ENCODE results near the gene ELP4. TPM values are rescaled to one million over a fixed set of nuclear protein-coding genes. Genes with fewer than 3 reads are reported as not detected.

Gene ELP4
- total RNA-seq, 1 experiment from 2014 or later = 15.2 TPM

DNA sequence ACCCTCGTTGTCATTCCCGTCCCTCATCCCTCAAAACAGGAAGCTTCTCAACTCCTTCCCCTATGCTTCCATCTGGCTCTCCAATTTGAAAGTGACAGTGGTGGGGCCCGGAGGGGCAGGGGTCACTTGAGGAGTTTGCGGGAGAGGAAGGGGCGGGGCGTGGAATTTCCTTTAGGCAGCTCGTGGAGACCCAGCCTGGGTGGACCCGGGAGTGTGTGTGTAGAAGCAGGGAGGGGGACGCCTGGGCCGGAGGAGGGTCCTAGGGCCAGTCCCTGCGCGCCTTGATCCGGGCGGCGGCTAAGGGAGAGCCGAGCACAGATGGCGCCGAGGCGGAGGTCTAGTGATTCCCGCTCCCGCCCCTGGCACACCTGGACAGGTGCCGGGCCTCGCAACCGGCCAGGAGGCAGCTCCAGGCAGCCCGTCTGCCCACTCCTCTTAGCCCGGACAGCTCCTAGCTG is 309.3 kb downstream of the ELP4 start:
- H3K14ac ChIP-seq (ENCODE audit: insufficient read depth, low read length) = no peak overlapping the region
- no peak overlapping the region for H2BK5ac ChIP-seq (ENCODE audit: insufficient read length, low read length)
- no peak overlapping the region for H2BK120ac ChIP-seq (ENCODE audit: low read depth, low read length, poor library complexity, severe bottlenecking)
- no peak overlapping the region for H2AFZ ChIP-seq (ENCODE audit: low read length)
- H3K18ac ChIP-seq (ENCODE audit: insufficient read length, low read depth, low read length) = no peak overlapping the region
- H3K4me3 Mint-ChIP-seq = peak overlapping the region in 1 of 2 experiments; percentile 80; a peak in 2 of 5 replicates
- peaks cover 100% of the 10 kb centered on the region for H3K27me3 Mint-ChIP-seq (ENCODE audit: low read depth)
- peaks cover 40 to 71% of the 10 kb centered on the region in 2 experiments for H3K4me1 Mint-ChIP-seq
- no peak overlapping the region for H3T11ph ChIP-seq (ENCODE audit: low read length)
- WGBS (ENCODE audit: extremely low coverage, insufficient read length, low lambda C conversion rate) = no CpG with 5 or more reads among the region's 26 CpGs
- no peak overlapping the region for H2BK20ac ChIP-seq (ENCODE audit: low read depth, low read length, poor library complexity, severe bottlenecking)
- H3K4me2 ChIP-seq (ENCODE audit: insufficient read depth, insufficient read length, low read length) = peak overlapping the region; percentile 69
- peaks cover 89% of the 10 kb centered on the region for H3K27me3 ChIP-seq (ENCODE audit: insufficient read depth, low read length)
- no peaks in the 10 kb centered on the region for H3K79me1 ChIP-seq (ENCODE audit: insufficient read depth, low read depth, low read length, poor library complexity, severe bottlenecking)
- no peak for TF ChIP-seq CTCF (conservative IDR thresholded peaks at IDR 0.05)
- peaks cover 3% of the 10 kb centered on the region for H4K20me1 ChIP-seq (ENCODE audit: control insufficient read depth, insufficient read depth, insufficient read length)
- no peak overlapping the region for H4K5ac ChIP-seq (ENCODE audit: insufficient read length, low read depth, low read length)
- peaks cover 0 to 8% of the 10 kb centered on the region in 2 experiments; a peak in 2 of 5 replicates for H3K9me3 Mint-ChIP-seq
- H3K4me1 ChIP-seq (ENCODE audit: insufficient read depth, low read length) = no peaks in the 10 kb centered on the region; the same call in 1 of the 2 replicates
- peaks cover 24% of the 10 kb centered on the region for H3K23me2 ChIP-seq (ENCODE audit: insufficient read length, low read depth, low read length, poor library complexity, severe bottlenecking)
- no peak overlapping the region for H4K8ac ChIP-seq (replicated peaks; ENCODE audit: insufficient read length, low read depth, low read length)
- H3K27ac Mint-ChIP-seq = no peak overlapping the region
- H3K9me3 ChIP-seq (ENCODE audit: control insufficient read depth, low read depth, low read length) = no peaks in the 10 kb centered on the region
- no peak overlapping the region for H3K27ac ChIP-seq (ENCODE audit: insufficient read length, low read depth, low read length)
- no peak overlapping the region for H3K56ac ChIP-seq (ENCODE audit: insufficient read length, low read depth, low read length)
- no peak overlapping the region for H3K9ac ChIP-seq (ENCODE audit: extremely low read depth, insufficient read length, low read length)
- H4K91ac ChIP-seq (ENCODE audit: insufficient read length, low read depth, low read length) = no peak overlapping the region
- no peak overlapping the region for H2AK5ac ChIP-seq (ENCODE audit: insufficient read length, low read length)
- no peak overlapping the region for H2BK12ac ChIP-seq (ENCODE audit: insufficient read length, low read depth, low read length)
- H3K36me3 Mint-ChIP-seq (ENCODE audit: insufficient read depth in 1 of 3, low read depth in 3 of 3) = no peaks in the 10 kb centered on the region; a peak in 1 of 7 replicates
- no peaks in the 10 kb centered on the region for H3K79me2 ChIP-seq (ENCODE audit: insufficient read depth, low read length)
- DNase-seq = peak; percentile 45
- no peak overlapping the region for H2BK15ac ChIP-seq (ENCODE audit: low read depth, low read length)
- no peak overlapping the region for H3K4ac ChIP-seq (ENCODE audit: low read depth, low read length)
- H3K23ac ChIP-seq (ENCODE audit: insufficient read length, low read depth, low read length) = no peak overlapping the region

Data from H9 (cell line).